CD4-positive, alpha-beta T cell treated with Interleukin-15 for 1 hour (primary cell): Measurements from ENCODE around the gene B3GALNT2.

Experiments
- DNase-seq: peaks from one replicate; pipeline ENCODE4 v3.0.0-alpha.2; 2020

The B3GALNT2 gene

DNA sequence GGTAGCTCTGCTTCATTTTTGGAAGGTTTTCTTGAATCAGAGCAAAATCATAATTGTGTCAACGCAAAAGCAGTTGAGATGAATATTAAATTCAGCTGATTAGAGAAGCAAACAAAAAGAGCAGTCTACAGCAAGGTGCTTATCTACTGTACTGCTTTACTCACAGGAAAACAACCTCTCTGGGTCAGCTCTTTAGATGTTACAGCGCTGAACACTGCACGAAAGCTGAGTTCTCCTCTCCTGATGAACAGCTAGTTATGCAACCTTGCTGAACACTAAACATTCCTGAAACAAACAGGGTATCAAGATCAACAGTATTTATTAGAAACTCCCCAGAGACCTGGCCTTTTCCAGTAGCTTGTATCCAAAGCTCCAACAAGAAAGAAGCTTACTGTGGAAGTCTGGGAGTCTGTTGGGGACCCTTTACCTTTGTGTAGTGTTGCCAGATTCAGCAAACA is 95.7 kb downstream of the B3GALNT2 start:
- no peak for DNase-seq

DNA sequence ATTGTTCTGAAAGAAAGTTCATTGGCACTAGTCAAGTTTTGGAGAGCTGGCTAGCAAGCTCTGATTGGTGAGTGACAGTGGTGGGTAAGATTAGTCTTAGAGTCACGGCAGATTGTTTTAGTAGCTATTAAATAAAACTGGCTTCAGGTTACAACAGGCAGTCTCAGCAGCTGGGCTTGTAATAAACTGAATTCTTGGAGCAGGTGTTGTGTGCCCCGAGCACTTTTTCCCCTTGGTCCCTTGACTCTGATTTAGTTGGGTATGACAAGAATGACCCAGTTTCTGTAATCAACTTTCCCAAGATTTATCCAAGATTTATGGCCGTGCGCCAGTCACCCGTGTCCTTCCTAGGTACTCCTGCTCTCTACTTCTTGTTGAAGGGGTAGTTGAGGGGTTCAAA is 96.8 kb downstream of the B3GALNT2 start:
- no peak for DNase-seq

DNA sequence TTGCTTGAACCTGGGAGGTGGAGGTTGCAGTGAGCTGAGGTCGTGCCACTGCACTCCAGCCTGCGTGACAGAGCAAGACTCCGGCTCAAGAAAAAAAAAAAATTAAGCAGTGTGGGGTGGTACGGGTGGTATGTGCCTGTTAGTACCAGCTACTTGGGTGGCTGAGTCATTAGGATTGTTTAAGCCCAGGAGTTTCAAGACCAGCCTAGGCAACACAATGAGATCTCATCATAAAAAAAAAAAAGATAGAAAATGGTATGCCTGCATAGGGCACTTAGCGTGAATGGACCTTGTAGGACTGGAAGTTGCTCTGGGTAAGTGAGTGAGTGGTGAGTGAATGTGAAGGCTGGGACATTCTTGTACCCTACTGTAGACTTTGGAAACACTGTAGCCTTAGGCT is 100.1 kb downstream of the B3GALNT2 start:
- DNase-seq, result no peak

GRCh38 chr1:235403593-235403992 is 100.7 kb downstream of the B3GALNT2 start:
- no peak for DNase-seq

DNA sequence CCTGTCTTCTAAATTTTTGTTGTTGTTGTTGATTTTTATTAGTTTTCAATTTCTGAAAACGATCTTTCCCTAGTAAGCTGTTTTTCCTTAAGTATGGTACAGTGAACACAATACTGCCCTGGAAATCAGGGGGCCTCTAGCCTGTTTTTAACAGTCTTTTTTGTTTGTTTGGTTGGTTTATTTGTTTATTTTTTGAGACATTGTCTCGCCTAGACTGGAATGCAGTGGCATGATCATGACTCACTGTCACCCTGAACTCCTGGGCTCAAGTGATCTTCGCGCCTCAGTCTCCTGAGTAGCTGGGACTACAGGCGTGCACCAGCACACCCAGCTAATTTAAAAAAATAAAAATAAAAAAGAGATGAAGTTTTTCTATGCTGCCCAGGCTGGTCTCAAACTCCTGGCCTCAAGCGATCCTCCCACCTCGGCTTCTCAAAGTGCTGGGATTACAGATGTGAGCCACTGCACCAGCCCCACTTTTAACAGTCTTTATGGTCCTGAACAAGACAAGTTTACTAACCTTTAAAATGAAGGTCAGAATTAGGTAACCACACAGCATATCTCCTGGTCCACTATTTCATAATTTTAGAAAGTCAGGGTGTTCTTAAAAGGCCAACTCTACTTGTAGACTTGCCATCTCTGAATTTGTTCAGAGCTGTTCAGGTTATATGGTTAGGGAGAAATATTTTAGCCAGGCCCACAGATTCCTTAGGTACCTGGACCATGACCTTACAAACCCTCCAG is 101.6 kb downstream of the B3GALNT2 start:
- DNase-seq, result no peak

DNA sequence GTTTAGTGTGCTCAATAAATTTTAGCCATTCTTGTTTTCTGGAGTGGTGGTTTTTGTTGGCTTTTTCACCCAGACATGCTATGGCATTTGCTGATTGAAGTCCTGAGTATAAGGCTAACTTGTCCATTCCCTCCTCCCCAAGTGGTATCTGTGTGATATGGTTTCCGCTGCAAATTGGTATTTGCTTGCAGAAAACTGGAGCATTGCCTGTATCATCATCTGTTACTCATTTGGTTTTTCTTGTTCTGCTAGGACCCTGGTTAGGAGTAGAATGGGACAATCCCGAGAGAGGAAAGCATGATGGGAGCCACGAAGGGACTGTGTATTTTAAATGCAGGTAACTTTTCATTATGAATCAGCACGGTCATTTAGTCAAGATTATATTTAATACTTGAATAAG is 103.0 kb downstream of the B3GALNT2 start:
- no peak for DNase-seq
